Upper lobe of left lung (tissue), 4 donors: ENCODE measurements around the gene EXOC6B.

Experiments
- CTCF ChIP-seq, 6 experiments: fragments of 450-650 bp in 4 of 6; fragments of 200-600 bp in 2 of 6; sonication (generic) in 2 of 6; IDR thresholded peaks; one replicate each; pipeline ENCODE4 v1.5.1; 2016 to 2019; ENCODE audit warnings: antibody characterized with exemption in 6 of 6
- EP300 ChIP-seq, 4 donors: sonication (generic); formaldehyde crosslinking; IDR thresholded peaks; one replicate each; pipeline ENCODE4 v1.5.1; 2017; ENCODE audit warnings: antibody characterized with exemption in 4 of 4, control low read depth in 2 of 4

- TF ChIP-seq CTCF (IDR thresholded peaks at IDR 0.05) = no peak
- TF ChIP-seq EP300 (IDR thresholded peaks at IDR 0.05) = no peak
These were observed 640.6 kb downstream of the EXOC6B start for GRCh38 chr2:72185206-72185605.
